ENCODE measurements around the gene NAA20. TPM values are rescaled to one million over a fixed set of nuclear protein-coding genes. Genes with fewer than 3 reads are reported as not detected.

The NAA20 gene
- total RNA-seq, 1 donor from 2014 or later: 46.2 TPM

GRCh38 chr20:19975436-19975799, 41.7 kb upstream of the NAA20 start:
- H3K27me3 Mint-ChIP-seq (ENCODE audit: low read depth): no peaks in the 10 kb centered on the region
- DNase-seq (ENCODE audit: low spot score): no peak
- peak overlapping the region; percentile 83 for H3K4me3 Mint-ChIP-seq (ENCODE audit: unreplicated experiment)
- no peaks in the 10 kb centered on the region for H3K9me3 Mint-ChIP-seq (ENCODE audit: low read depth)
- H3K27ac Mint-ChIP-seq (ENCODE audit: unreplicated experiment): peak overlapping the region; percentile 96
- peaks cover 72% of the 10 kb centered on the region for H3K4me1 Mint-ChIP-seq (ENCODE audit: low read depth)
- TF ChIP-seq CTCF (IDR thresholded peaks at IDR 0.05): no peak
- H3K36me3 Mint-ChIP-seq (ENCODE audit: low read depth): peaks cover 4% of the 10 kb centered on the region

DNA sequence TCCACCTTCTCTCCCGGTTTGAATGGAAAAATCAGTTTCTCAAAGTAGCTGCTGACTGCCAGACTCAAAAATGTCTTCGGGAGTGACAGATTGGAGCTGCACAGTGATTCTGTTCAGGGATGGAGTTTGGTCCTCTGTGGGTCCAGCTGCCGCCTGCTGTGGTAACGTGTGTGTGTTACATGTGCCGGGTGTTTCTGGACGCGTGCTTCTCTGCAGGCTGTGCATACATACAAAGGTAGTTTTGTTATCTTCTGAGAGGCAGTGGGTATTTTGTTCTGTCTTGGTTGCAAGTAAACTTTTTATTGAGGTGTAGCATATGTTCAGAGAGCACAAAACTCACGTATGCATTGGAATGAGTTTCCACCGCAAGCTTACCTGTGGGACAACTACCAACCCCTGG, 41.3 kb upstream of the NAA20 start:
- peak overlapping the region; percentile 83 for H3K4me3 Mint-ChIP-seq (ENCODE audit: unreplicated experiment)
- DNase-seq (ENCODE audit: low spot score): no peak
- H3K4me1 Mint-ChIP-seq (ENCODE audit: low read depth): peaks cover 75% of the 10 kb centered on the region
- no peaks in the 10 kb centered on the region for H3K9me3 Mint-ChIP-seq (ENCODE audit: low read depth)
- no peak for TF ChIP-seq CTCF (IDR thresholded peaks at IDR 0.05)
- no peaks in the 10 kb centered on the region for H3K27me3 Mint-ChIP-seq (ENCODE audit: low read depth)
- H3K27ac Mint-ChIP-seq (ENCODE audit: unreplicated experiment): peak overlapping the region; percentile 96
- peaks cover 3% of the 10 kb centered on the region for H3K36me3 Mint-ChIP-seq (ENCODE audit: low read depth)

DNA sequence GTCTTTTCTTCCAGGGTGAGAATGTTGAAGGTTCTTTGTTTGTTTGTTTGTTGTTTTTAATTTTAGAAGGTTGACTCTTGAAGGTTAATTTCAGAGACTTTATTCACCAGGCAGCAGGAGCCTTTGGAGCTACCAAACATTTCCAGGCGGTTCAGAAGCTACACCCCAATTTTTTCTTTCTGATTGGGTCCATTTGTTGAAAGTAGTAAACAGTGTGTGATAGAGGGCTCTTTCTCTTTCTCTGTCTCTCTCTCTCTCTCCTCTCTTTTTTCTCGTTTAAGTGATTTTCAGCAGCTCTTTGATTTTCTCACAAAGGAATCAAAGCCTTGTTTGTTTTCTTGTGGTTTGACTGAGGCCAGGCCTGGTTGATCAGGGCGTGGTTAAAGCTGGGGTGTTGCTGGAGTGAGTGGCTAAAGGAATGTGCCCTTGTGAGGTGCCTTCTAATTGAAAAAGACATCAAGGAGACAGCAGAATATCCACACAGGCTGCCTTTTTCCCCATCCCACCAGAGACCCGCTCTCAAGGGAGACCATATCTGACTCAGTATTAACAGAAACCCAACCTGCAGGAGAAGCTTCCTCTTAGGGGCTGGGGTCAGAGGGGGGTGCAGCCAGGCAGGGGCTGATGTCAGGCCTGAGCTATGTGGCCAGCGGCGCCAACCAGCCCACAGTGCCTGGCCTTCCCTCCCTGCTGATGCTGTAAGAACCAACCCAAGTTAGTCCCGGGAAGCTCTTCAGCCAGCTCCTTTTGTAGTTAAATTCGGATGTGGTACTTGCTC, 40.4 kb upstream of the NAA20 start:
- peaks cover 84% of the 10 kb centered on the region for H3K4me1 Mint-ChIP-seq (ENCODE audit: low read depth)
- peak overlapping the region; percentile 96 for H3K27ac Mint-ChIP-seq (ENCODE audit: unreplicated experiment)
- peaks cover 1% of the 10 kb centered on the region for H3K36me3 Mint-ChIP-seq (ENCODE audit: low read depth)
- peak overlapping the region; percentile 83 for H3K4me3 Mint-ChIP-seq (ENCODE audit: unreplicated experiment)
- TF ChIP-seq CTCF (IDR thresholded peaks at IDR 0.05): no peak
- H3K27me3 Mint-ChIP-seq (ENCODE audit: low read depth): no peaks in the 10 kb centered on the region
- no peak for DNase-seq (ENCODE audit: low spot score)
- no peaks in the 10 kb centered on the region for H3K9me3 Mint-ChIP-seq (ENCODE audit: low read depth)

- Mint-ChIP-seq H3K27ac (ENCODE audit: unreplicated experiment) (peak overlapping the region; percentile 96), H3K4me1 (ENCODE audit: low read depth) (peaks cover 86% of the 10 kb centered on the region), H3K36me3 (ENCODE audit: low read depth) (peaks cover 1% of the 10 kb centered on the region), H3K9me3 (ENCODE audit: low read depth) (no peaks in the 10 kb centered on the region), H3K4me3 (ENCODE audit: unreplicated experiment) (peak overlapping the region; percentile 83), H3K27me3 (ENCODE audit: low read depth) (no peaks in the 10 kb centered on the region)
- TF ChIP-seq CTCF (IDR thresholded peaks at IDR 0.05): no peak
- DNase-seq (ENCODE audit: low spot score): no peak
Observed at GRCh38 chr20:19977373-19977770, 39.8 kb upstream of the NAA20 start.

- H3K36me3 Mint-ChIP-seq (ENCODE audit: low read depth): peaks cover 1% of the 10 kb centered on the region
- DNase-seq (ENCODE audit: low spot score): no peak
- no peak overlapping the region for H3K4me3 Mint-ChIP-seq (ENCODE audit: unreplicated experiment)
- no peaks in the 10 kb centered on the region for H3K9me3 Mint-ChIP-seq (ENCODE audit: low read depth)
- TF ChIP-seq CTCF (IDR thresholded peaks at IDR 0.05): no peak
- H3K27ac Mint-ChIP-seq (ENCODE audit: unreplicated experiment): peak overlapping the region; percentile 74
- H3K27me3 Mint-ChIP-seq (ENCODE audit: low read depth): no peaks in the 10 kb centered on the region
- H3K4me1 Mint-ChIP-seq (ENCODE audit: low read depth): peaks cover 77% of the 10 kb centered on the region
Observed at GRCh38 chr20:19978511-19979210, 38.5 kb upstream of the NAA20 start.
